Kidney (tissue), 14 donors: ENCODE data around the gene C9orf78. TPM values are rescaled to one million over a fixed set of nuclear protein-coding genes. Genes with fewer than 3 reads are reported as not detected.

Source experiments
- DNase-seq, 5 donors: peaks; one replicate each; pipeline ENCODE4 v3.0.0-alpha.2; 2013 to 2020
- FAIRE-seq: peaks from 2 replicates; lab custom pipeline; 2012; peaks lifted over from hg19 to GRCh38; lab: Jason Lieb, UNC
- H3K27ac ChIP-seq, 2 donors: one replicate each; pipeline ENCODE4 v1.7.0; 2013; ENCODE audit warnings: low read depth in 2 of 2, low read length in 2 of 2, inconsistent platforms in 1 of 2
- H3K27me3 ChIP-seq: one replicate; pipeline ENCODE4 v1.7.1; 2013; ENCODE audit warnings: low read length, inconsistent platforms; ENCODE audit not compliant: control insufficient read depth, insufficient read depth
- H3K36me3 ChIP-seq, 3 donors: one replicate each; pipeline versions ENCODE4 v1.7.0 to v1.7.1; 2013; ENCODE audit warnings: low read length in 3 of 3, control low read depth in 1 of 3, inconsistent platforms in 1 of 3; ENCODE audit not compliant: insufficient read depth in 3 of 3, control insufficient read depth in 2 of 3
- H3K4me1 ChIP-seq, 3 donors: one replicate each; pipeline versions ENCODE4 v1.7.0 to v1.7.1; 2013; ENCODE audit warnings: low read length in 3 of 3, inconsistent platforms in 1 of 3, low read depth in 1 of 3; ENCODE audit not compliant: control insufficient read depth in 2 of 3, insufficient read depth in 2 of 3
- H3K4me3 ChIP-seq, 3 donors: one replicate each; pipeline versions ENCODE4 v1.7.0 to v1.8.1; 2013; ENCODE audit warnings: low read length in 3 of 3, control low read depth in 1 of 3, inconsistent platforms in 1 of 3
- H3K9ac ChIP-seq, 3 donors: one replicate each; pipeline versions ENCODE4 v1.7.0 to v1.7.1; 2013; ENCODE audit warnings: low read length in 3 of 3, control low read depth in 1 of 3, inconsistent platforms in 1 of 3
- H3K9me3 ChIP-seq, 3 donors: one replicate each; pipeline versions ENCODE4 v1.7.0 to v1.7.1; 2013; ENCODE audit warnings: low read length in 3 of 3, control low read depth in 1 of 3, inconsistent platforms in 1 of 3; ENCODE audit not compliant: control insufficient read depth in 2 of 3, insufficient read depth in 1 of 3
- intact Hi-C: fragments of 100-400 bp; cut with DNase I; formaldehyde crosslinking; loops from one replicate; pipeline ENCODE4 v1.11.1; 2022
- polyA plus RNA-seq: library from polyadenylated mRNA; stranded (reverse); fragments of 350-450 nt; fragmentation: Illumina TruSeq; extraction: RNeasy Lipid Tissue Mini Kit (QIAGEN cat#74804); gene quantifications from one replicate; pipeline ENCODE4 v1.2.3, GENCODE V29; 2014; ENCODE audit warnings: low read depth, low replicate concordance; ENCODE audit not compliant: insufficient read depth
- total RNA-seq: library from RNA; stranded (reverse); fragmentation: NEBNext Ultra II Directional; extraction: Animal tissue kit (Norgen Biotek cat#: 25700); gene quantifications from one replicate; pipeline ENCODE4 v1.2.1, GENCODE V29; 2021
- TF ChIP-seq, protein P1 (sequence below): IDR thresholded peaks from 3 replicates; pipeline ENCODE4 v1.5.1; 2012; ENCODE audit warnings: mild to moderate bottlenecking, moderate library complexity, borderline replicate concordance; ENCODE audit not compliant: insufficient read depth; ENCODE audit errors: extremely low read depth
- donor health status: control.
- donor health status: control.
- donor health status: control.
- donor health status: control.
- donor health status: control.
- donor health status: DM: yes; HTN: yes; CAD: no.
- donor health status: Normal renal cell carcinoma (clear cell type).

C9orf78 gene
- total and polyA plus RNA-seq, 2 donors from 2014 or later, result 39.7 to 62.1 TPM

DNA sequence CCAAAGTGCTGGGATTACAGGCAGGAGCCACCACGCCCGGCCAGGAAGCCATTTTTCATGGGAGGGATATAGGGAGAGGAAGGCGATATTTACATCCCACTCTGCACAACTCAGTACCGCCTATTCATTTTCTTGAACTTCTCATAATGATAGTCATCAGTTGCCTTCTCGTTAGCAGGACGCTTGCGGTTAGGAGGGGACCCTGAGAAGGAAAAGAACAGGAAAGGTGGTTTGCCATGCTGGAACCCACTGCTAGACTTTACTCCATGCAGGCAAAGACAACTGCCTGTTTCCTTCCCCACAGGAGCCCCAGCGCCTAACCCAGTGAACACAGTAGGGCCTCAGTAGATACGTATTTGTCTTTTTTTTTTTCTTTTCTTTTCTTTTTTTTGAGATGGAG lies 7.0 kb downstream of the C9orf78 start:
- peaks cover 0 to 1% (median 0%) of the 10 kb centered on the region in 3 donors for H3K4me1 ChIP-seq
- intact Hi-C loops, result no loop called here
- no peaks in the 10 kb centered on the region for H3K27me3 ChIP-seq
- FAIRE-seq, result no peak
- H3K36me3 ChIP-seq, result peaks cover 4 to 49% (median 20%) of the 10 kb centered on the region in 3 donors
- DNase-seq, result no peak
- no peak overlapping the region for H3K9ac ChIP-seq
- TF ChIP-seq, protein P1, sequence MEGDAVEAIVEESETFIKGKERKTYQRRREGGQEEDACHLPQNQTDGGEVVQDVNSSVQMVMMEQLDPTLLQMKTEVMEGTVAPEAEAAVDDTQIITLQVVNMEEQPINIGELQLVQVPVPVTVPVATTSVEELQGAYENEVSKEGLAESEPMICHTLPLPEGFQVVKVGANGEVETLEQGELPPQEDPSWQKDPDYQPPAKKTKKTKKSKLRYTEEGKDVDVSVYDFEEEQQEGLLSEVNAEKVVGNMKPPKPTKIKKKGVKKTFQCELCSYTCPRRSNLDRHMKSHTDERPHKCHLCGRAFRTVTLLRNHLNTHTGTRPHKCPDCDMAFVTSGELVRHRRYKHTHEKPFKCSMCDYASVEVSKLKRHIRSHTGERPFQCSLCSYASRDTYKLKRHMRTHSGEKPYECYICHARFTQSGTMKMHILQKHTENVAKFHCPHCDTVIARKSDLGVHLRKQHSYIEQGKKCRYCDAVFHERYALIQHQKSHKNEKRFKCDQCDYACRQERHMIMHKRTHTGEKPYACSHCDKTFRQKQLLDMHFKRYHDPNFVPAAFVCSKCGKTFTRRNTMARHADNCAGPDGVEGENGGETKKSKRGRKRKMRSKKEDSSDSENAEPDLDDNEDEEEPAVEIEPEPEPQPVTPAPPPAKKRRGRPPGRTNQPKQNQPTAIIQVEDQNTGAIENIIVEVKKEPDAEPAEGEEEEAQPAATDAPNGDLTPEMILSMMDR, result no peak
- no peaks in the 10 kb centered on the region for H3K9me3 ChIP-seq
- no peak overlapping the region for H3K27ac ChIP-seq
- no peak overlapping the region for H3K4me3 ChIP-seq

DNA sequence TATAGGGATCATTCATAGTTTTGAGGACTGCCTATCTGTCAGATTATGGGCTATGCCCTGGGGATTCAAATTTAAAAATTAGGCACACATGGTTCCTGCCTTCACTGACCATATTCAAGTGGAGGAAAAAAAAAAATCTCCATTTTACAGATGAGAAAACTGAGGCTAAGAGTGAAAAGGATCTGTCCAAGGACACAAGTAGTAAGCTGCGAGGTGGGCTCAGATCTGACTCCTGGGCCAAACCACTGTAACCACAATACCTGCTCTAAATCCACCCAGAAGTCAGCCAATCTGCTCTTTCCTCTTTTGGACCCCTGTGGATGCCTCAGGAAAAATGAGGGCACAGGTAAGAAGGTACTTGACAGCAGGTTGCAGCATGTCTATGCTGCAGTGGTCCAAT lies 8.3 kb downstream of the C9orf78 start:
- peaks cover 0 to 5% (median 0%) of the 10 kb centered on the region in 3 donors for H3K4me1 ChIP-seq
- TF ChIP-seq, protein P1, result no peak
- no peaks in the 10 kb centered on the region for H3K27me3 ChIP-seq
- DNase-seq (no peak), FAIRE-seq (no peak)
- peaks cover under 1 to 41% (median 18%) of the 10 kb centered on the region in 3 donors for H3K36me3 ChIP-seq
- no peak overlapping the region for H3K27ac ChIP-seq
- no peaks in the 10 kb centered on the region for H3K9me3 ChIP-seq
- intact Hi-C loops, result no loop called here
- no peak overlapping the region for H3K4me3 ChIP-seq
- H3K9ac ChIP-seq, result no peak overlapping the region

DNA sequence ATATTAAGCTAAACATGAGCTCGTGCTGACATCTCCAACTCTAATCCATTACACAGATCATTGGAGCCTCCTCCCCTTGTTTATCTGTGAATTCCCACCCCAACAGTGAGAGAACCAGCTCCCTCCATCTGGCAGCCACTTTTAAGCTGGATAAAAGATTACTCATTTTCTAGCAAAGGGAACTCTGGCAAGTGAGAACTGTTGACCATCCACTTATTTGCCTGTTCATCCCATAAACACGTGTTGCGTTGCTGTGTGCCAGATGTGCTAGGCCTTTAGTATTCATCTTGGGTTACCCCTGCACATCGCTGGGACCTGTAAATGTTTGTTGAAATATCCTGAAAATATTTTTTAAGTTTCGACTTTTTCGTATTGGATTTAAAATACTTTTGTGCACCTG lies 8.7 kb downstream of the C9orf78 start:
- peaks cover 0 to 5% (median 0%) of the 10 kb centered on the region in 3 donors for H3K4me1 ChIP-seq
- intact Hi-C loops, result no loop called here
- H3K4me3 ChIP-seq, result no peak overlapping the region
- H3K27me3 ChIP-seq, result no peaks in the 10 kb centered on the region
- no peak overlapping the region for H3K27ac ChIP-seq
- TF ChIP-seq, protein P1, result no peak
- FAIRE-seq (no peak), DNase-seq (no peak)
- H3K9me3 ChIP-seq, result no peaks in the 10 kb centered on the region
- H3K36me3 ChIP-seq, result peaks cover 0 to 37% (median 18%) of the 10 kb centered on the region in 3 donors
- no peak overlapping the region for H3K9ac ChIP-seq
